ENCODE data around the gene BBOX1.
A peak's percentile ranks its signal among the peaks of the same experiment; 100 is the strongest.
"Not testable (repeated sequence)": the region's sequence is repeated elsewhere in the genome, so short reads cannot be mapped to it uniquely, and the experiment has no call there.

Gene BBOX1, protein sequence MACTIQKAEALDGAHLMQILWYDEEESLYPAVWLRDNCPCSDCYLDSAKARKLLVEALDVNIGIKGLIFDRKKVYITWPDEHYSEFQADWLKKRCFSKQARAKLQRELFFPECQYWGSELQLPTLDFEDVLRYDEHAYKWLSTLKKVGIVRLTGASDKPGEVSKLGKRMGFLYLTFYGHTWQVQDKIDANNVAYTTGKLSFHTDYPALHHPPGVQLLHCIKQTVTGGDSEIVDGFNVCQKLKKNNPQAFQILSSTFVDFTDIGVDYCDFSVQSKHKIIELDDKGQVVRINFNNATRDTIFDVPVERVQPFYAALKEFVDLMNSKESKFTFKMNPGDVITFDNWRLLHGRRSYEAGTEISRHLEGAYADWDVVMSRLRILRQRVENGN

DNA sequence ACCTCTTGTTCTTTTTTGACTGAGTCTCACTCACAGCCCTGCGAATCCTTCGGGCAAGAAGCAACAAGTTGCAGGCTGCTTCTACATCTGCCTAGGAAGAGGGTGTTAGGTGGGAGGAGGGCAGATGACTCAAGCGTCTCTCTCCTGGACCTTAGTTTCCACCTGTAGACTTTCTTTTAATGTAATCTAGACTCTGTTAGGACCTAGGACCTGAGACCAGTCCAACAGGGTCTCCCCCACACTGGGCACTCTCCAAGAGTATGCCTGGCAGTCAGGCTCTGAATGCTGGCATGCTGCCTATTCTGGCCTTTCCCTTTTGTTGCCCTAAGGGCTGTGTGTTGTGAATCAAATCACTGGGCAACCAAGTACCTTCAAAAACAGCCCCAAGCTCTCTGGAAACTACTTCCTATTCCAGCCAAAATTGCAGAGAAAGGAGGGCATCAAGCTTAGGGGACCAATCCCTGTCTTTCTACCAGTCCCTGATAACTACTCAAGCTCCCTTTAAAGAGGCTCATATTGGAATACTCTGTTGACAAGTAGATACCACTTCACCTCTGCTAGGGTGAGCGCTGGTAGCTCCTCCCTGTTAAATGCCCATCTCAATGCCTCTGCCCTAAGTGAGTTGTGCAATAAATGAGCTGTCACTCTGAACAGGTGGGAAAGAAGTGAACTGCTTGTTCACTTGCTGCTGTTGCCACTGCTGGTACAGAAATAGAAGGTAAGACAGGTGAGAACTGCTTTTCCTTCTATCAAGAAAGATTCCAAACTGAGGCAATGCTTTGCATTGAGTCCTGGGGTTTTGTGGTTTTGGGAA lies at the start of gene BBOX1:
TSS of gene BBOX1 (plus strand) at position 514 of the 814 bp plus-strand sequence. CDS start 14,616 bp downstream, outside the sequence.
- Histone ChIP-seq H3K9ac (ENCODE audit: insufficient read length) (no peak within 1 kb of the TSS), H3K36me3 (ENCODE audit: insufficient read depth, low read length) (no peaks in the 10 kb centered on the region), H3K9me3 (ENCODE audit: low read depth, low read length) (no peaks in the 10 kb centered on the region), H3K27ac (no peak within 1 kb of the TSS), H3K4me3 (no peak within 1 kb of the TSS)
- DNase-seq (ENCODE audit: low read depth, low spot score): no peak
- TF ChIP-seq FOXP2 (optimal IDR thresholded peaks at IDR 0.05; ENCODE audit: control extremely low read depth, extremely low read length, insufficient read depth) (no peak), EZH2 (IDR thresholded peaks at IDR 0.05) (no peak), POLR2AphosphoS5 (IDR thresholded peaks at IDR 0.05; ENCODE audit: borderline replicate concordance, low read depth, low read length) (no peak)

DNA sequence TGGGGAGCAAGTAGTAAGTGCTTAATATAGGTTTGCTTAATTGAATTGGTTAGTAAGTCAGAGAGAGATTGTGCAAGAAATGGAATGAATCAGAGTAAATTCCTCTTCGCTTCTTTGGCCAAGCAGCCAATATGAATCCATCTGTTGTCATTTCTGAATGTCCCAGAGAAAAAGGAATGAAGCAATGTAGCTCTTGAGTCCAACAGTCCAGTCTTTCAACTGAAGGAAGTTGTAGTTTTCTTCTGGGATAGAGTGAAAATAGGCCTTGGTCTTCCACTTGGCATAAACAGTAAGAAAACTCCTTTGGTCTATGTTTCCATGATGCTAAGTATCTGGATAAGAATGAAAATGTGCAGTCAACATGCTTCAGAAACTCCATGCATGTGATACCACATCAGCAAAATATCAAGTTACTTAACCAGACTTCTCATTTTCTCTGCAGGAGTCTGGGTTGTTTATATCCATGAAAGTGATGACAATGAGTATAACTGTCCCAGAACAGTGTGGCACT lies 48.5 kb upstream of the BBOX1 start:
- no peak for DNase-seq (ENCODE audit: low read depth, low spot score)
- Histone ChIP-seq H3K4me3 (no peak overlapping the region), H3K36me3 (ENCODE audit: insufficient read depth, low read length) (no peaks in the 10 kb centered on the region), H3K27ac (no peak overlapping the region), H3K9me3 (ENCODE audit: low read depth, low read length) (no peaks in the 10 kb centered on the region), H3K9ac (ENCODE audit: insufficient read length) (no peak overlapping the region)
- no peak for TF ChIP-seq FOXP2 (optimal IDR thresholded peaks at IDR 0.05; ENCODE audit: control extremely low read depth, extremely low read length, insufficient read depth)
- no peak for TF ChIP-seq POLR2AphosphoS5 (IDR thresholded peaks at IDR 0.05; ENCODE audit: borderline replicate concordance, low read depth, low read length)
- TF ChIP-seq EZH2 (IDR thresholded peaks at IDR 0.05): no peak

DNA sequence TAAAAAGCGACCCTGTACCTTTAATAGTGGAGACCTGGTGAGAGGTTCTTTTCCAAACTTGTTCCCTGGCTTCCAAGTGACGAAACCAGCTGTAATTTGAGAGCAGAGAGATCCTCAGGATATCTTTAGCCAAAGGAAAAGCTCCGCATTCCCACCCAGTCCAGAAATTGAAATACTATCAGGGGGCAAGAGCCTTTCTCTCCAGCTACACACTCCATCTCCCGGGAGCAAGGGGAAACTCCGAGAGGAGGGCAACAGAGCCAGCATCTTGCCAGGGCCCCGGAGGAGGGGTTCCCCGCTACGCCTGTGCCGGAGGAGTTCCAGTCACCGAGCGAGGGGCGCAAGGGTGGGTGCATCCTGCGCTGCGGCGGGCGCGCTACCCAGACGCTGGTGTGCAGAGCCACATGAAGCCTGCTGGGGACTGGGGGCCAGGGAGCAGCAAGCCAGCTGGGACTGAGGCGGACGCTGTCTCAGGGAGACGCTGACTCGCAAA lies 46.6 kb upstream of the BBOX1 start, which contains the start of gene FIBIN:
TSS of gene FIBIN (plus strand) at position 148 of the 493 bp plus-strand sequence. CDS start 415 bp downstream, outside the sequence.
- H3K9me3 ChIP-seq (ENCODE audit: low read depth, low read length): no peaks in the 10 kb centered on the region
- peak within 1 kb of the TSS; percentile 21; the same call in 1 of the 2 replicates for H3K4me3 ChIP-seq
- DNase-seq (ENCODE audit: low read depth, low spot score): no peak
- no peaks in the 10 kb centered on the region for H3K36me3 ChIP-seq (ENCODE audit: insufficient read depth, low read length)
- no peak within 1 kb of the TSS for H3K9ac ChIP-seq (ENCODE audit: insufficient read length)
- no peak for TF ChIP-seq EZH2 (IDR thresholded peaks at IDR 0.05)
- no peak within 1 kb of the TSS for H3K27ac ChIP-seq

DNA sequence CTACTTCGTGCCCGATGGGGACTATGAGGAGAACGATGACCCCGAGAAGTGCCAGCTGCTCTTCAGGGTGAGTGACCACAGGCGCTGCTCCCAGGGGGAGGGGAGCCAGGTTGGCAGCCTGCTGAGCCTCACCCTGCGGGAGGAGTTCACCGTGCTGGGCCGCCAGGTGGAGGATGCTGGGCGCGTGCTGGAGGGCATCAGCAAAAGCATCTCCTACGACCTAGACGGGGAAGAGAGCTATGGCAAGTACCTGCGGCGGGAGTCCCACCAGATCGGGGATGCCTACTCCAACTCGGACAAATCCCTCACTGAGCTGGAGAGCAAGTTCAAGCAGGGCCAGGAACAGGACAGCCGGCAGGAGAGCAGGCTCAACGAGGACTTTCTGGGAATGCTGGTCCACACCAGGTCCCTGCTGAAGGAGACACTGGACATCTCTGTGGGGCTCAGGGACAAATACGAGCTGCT lies 46.0 kb upstream of the BBOX1 start:
- no peak for DNase-seq (ENCODE audit: low read depth, low spot score)
- Histone ChIP-seq H3K9me3 (ENCODE audit: low read depth, low read length) (no peaks in the 10 kb centered on the region), H3K9ac (ENCODE audit: insufficient read length) (no peak overlapping the region), H3K27ac (no peak overlapping the region), H3K36me3 (ENCODE audit: insufficient read depth, low read length) (no peaks in the 10 kb centered on the region), H3K4me3 (no peak overlapping the region)
- TF ChIP-seq FOXP2 (optimal IDR thresholded peaks at IDR 0.05; ENCODE audit: control extremely low read depth, extremely low read length, insufficient read depth): no peak
- no peak for TF ChIP-seq EZH2 (IDR thresholded peaks at IDR 0.05)
- TF ChIP-seq POLR2AphosphoS5 (IDR thresholded peaks at IDR 0.05; ENCODE audit: borderline replicate concordance, low read depth, low read length): no peak

DNA sequence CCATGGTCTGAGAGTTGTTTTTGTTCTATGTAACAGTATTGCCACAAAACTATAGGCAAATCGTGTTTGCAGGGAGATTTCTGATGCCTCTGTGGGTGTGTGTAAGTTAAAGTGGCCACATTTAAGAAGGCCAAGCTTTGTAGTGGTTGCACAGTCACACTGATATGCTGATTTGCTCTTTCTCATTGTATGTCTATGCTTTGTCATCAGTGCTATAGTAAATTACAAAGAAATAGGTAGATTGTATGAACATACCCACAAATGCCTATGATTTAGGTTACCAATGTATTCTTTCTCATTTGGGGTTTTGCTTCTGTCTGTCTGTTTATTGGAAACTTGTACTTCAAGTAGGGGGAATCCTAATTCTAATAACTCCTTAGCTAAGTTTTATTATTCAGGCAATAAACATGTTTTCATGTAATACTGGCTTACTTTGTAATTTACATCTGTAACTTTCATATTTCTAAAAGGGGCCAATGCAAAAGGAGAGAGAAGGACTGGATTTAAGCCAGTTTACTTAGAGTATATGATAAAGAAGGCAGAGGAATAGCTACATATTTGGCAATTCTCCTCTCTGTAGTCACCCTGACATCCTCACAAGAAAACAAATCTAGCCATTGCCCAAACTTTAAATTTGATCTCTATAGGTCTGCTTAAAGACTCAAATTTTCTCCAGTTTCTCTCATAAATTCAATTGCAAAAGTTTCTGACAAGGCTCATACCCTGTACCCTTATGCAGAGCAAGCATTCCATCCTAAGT lies 44.7 kb upstream of the BBOX1 start:
- no peak for DNase-seq (ENCODE audit: low read depth, low spot score)
- no peak overlapping the region for H3K4me3 ChIP-seq
- TF ChIP-seq EZH2 (IDR thresholded peaks at IDR 0.05): no peak
- TF ChIP-seq POLR2AphosphoS5 (IDR thresholded peaks at IDR 0.05; ENCODE audit: borderline replicate concordance, low read depth, low read length): no peak
- TF ChIP-seq FOXP2 (optimal IDR thresholded peaks at IDR 0.05; ENCODE audit: control extremely low read depth, extremely low read length, insufficient read depth): no peak
- H3K36me3 ChIP-seq (ENCODE audit: insufficient read depth, low read length): no peaks in the 10 kb centered on the region
- no peak overlapping the region for H3K9ac ChIP-seq (ENCODE audit: insufficient read length)
- H3K27ac ChIP-seq: no peak overlapping the region
- no peaks in the 10 kb centered on the region for H3K9me3 ChIP-seq (ENCODE audit: low read depth, low read length)

DNA sequence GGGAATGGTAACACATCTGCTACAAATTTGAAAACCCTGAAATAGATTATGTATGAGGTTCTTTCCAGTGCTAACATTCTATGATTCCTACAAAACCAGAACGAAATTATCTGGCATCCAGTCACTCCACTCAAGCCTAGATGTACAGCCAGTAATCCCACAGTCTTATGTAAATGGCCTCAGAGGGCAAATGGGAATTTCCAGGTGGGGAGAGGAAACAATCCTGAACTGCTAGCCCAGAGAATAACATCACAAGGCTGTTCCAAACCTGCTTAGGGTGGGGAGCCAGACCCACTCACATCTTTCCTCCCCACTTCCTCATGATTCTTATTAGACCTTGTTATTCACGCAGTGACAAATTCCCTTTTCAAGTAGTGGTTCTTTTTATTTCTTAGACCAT lies 43.2 kb upstream of the BBOX1 start:
- Histone ChIP-seq H3K36me3 (ENCODE audit: insufficient read depth, low read length) (no peaks in the 10 kb centered on the region), H3K9me3 (ENCODE audit: low read depth, low read length) (no peaks in the 10 kb centered on the region), H3K27ac (no peak overlapping the region), H3K4me3 (no peak overlapping the region), H3K9ac (ENCODE audit: insufficient read length) (no peak overlapping the region)
- TF ChIP-seq POLR2AphosphoS5 (IDR thresholded peaks at IDR 0.05; ENCODE audit: borderline replicate concordance, low read depth, low read length): no peak
- no peak for TF ChIP-seq FOXP2 (optimal IDR thresholded peaks at IDR 0.05; ENCODE audit: control extremely low read depth, extremely low read length, insufficient read depth)
- no peak for TF ChIP-seq EZH2 (IDR thresholded peaks at IDR 0.05)
- DNase-seq (ENCODE audit: low read depth, low spot score): no peak

DNA sequence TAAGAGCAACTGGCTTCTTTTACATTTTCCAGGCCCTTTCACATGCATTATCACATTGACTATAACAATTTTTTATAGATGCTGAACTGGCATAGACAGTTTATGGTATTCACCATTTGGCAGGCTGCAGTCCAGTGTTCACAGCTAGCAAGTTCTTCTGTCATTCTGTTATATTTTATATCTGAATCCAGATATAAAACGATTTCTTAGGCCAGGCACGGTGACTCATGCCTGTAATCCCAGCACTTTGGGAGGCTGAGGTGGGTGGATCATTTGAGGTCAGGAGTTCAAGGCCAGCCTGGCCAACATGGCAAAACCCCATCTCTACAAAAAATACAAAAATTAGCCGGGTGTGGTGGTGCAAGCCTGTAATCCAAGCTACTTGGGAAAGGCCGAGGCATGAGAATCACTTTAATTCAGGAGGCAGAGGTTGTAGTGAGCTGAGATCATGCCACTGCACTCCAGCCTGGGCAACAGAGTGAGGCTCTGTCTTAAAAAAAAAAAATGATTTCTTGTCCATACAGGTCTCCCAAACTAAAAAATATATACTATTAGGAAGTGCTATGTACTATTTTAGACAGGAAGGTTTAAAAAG lies 39.4 kb upstream of the BBOX1 start:
- not testable (repeated sequence) for H3K9ac ChIP-seq (ENCODE audit: insufficient read length); H3K36me3 ChIP-seq (ENCODE audit: insufficient read depth, low read length); DNase-seq (ENCODE audit: low read depth, low spot score); H3K4me3 ChIP-seq; H3K9me3 ChIP-seq (ENCODE audit: low read depth, low read length); H3K27ac ChIP-seq
